Fibroblast of pulmonary artery (primary cell): ENCODE measurements around the gene TECPR2.
"Not testable (repeated sequence)": the region's sequence is repeated elsewhere in the genome, so short reads cannot be mapped to it uniquely, and the experiment has no call there.

Experiments used
- DNase-seq: peaks from one replicate; pipeline ENCODE4 v3.0.0-alpha.2; 2010; ENCODE audit warnings: low read depth
- H3K4me3 ChIP-seq: replicated peaks from 2 replicates; pipeline ENCODE4 v1.5.1; 2011; ENCODE audit warnings: low read depth, mild to moderate bottlenecking, control low read depth, low read length, moderate library complexity
- CTCF ChIP-seq: IDR thresholded peaks from 2 replicates; pipeline ENCODE4 v1.5.1; 2011; ENCODE audit warnings: mild to moderate bottlenecking, control low read depth, low read length, inconsistent platforms; ENCODE audit errors: missing control alignments

TECPR2 gene

DNA sequence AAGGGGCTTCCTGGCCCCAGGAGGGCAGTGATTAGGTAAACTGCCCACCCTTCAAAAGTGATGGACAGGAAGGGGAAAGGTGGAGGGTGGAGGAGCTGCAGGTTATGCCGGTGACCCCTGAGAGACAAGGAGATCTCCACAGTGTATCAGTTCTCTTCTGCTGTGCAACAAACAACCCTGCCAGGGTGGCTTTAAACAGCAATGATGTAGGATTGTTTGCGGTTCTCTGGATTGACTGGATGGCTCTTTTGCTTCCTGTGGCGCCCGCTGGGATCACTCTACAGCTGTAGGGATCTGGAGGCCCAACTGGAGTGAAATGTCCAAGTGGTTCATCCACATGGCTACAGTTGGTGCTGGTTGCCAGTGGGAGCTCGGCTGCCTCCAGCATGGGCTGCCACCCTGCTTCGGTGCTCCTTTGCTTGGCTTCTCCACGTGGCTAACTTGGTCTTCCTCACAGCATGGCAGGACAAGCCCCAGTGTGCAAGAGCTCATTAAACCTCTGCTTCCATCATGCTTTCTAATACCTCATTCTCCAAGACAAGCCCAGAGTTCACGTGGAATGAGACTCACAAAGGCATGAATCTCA lies 155.4 kb downstream of the TECPR2 start:
- no peak for DNase-seq
- H3K4me3 ChIP-seq, result no peak overlapping the region
- TF ChIP-seq CTCF, result no peak

DNA sequence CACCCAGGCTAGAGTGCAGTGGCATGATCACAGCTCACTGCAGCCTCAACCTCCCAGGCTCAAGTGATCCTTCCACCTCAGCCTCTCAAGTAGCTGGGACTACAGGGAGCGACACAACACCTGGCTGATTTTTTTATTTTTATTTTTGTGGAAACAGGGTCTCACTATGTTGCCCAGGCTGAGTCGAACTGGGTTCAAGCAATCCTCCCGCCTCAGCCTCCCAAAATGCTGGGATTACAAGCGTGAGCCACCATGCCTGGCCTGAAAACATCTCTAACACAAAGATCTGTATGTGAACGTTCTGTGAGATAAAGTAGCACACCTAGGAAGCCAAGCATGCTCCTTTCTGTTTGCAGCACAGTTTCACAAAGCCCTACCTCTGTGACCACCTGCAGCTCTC lies 157.0 kb downstream of the TECPR2 start:
- DNase-seq, H3K4me3 ChIP-seq: not testable (repeated sequence)

DNA sequence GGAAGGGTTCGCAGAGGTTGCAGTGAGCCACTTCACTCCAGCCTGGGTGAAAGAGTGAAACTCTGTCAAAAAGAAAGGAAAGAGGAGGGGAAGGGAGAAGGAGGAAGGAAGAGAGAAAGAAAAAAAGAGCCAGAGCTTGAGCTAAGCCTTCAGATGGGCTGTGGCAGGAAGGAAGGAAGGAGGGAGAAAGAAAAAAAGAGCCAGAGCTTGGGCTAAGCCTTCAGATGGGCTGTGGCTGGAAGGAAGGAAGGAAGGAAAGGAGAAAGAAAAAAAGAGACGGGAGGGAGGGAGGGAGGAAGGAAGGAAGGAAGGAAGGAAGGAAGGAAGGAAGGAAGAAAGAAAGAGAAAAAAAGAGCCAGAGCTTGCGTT lies 160.4 kb downstream of the TECPR2 start:
- H3K4me3 ChIP-seq, result no peak overlapping the region
- no peak for TF ChIP-seq CTCF
- DNase-seq, result no peak

DNA sequence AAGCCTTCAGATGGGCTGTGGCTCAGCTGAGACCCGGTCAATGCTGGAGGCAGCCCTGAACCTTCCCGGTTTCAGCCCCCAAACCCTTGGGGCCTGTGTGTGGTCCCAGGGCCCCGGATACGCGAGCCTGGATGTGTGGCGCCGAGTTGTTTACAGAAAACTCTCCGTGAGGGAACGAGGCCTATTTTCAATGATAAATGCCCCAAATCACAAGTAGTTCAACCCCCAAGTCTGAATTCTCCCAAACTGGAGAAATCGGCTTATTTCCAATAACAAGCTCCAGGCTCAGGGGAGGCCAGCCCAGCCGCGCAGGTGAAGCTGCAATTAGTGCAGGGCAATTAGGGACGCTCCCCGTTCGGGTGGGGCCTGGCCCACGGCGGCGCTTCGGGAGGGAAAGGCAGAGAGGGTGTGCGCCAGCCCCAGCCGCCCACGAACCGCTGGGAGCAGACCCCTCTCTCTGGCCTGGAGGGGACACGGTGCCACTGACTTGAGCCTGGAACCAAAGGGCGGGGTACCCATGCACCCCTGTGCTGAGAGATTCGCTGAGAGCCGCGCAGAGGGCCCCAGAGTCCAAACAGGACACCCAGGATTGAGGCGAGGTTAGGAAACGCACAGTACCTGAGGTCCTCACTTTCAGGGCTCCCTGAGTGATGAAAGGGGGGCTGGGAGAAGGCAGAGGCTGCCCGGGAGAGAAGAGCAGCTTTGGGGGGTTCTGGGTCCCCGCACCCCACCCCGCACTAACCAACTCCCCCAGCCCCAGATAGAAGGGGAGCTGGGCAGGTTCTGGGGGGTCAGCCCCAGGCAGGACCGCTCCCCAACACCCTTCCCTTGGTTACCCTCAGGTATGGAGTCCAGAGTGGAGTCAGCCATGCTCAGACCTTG lies 161.1 kb downstream of the TECPR2 start:
- TF ChIP-seq CTCF, result no peak
- peak overlapping the region; percentile 25 for H3K4me3 ChIP-seq
- no peak for DNase-seq

GRCh38 chr14:102524451-102525218 lies 161.9 kb downstream of the TECPR2 start:
- H3K4me3 ChIP-seq, result peak overlapping the region; percentile 71
- DNase-seq, result peak; percentile 99
- TF ChIP-seq CTCF, result peak; percentile 95

GRCh38 chr14:102525219-102525928 lies 162.6 kb downstream of the TECPR2 start:
- peak overlapping the region; percentile 71 for H3K4me3 ChIP-seq
- TF ChIP-seq CTCF, result no peak
- peak; percentile 75 for DNase-seq
